Measurements from ENCODE around the gene SLC48A1. TPM values are rescaled to one million over a fixed set of nuclear protein-coding genes. Genes with fewer than 3 reads are reported as not detected.
A peak's percentile ranks its signal among the peaks of the same experiment; 100 is the strongest.

SLC48A1 gene
- total RNA-seq, 3 donors from 2014 or later (not counting 1 experiment from before 2014, with no cell fraction given) = 2.0 to 4.4 (median 3.4) TPM

DNA sequence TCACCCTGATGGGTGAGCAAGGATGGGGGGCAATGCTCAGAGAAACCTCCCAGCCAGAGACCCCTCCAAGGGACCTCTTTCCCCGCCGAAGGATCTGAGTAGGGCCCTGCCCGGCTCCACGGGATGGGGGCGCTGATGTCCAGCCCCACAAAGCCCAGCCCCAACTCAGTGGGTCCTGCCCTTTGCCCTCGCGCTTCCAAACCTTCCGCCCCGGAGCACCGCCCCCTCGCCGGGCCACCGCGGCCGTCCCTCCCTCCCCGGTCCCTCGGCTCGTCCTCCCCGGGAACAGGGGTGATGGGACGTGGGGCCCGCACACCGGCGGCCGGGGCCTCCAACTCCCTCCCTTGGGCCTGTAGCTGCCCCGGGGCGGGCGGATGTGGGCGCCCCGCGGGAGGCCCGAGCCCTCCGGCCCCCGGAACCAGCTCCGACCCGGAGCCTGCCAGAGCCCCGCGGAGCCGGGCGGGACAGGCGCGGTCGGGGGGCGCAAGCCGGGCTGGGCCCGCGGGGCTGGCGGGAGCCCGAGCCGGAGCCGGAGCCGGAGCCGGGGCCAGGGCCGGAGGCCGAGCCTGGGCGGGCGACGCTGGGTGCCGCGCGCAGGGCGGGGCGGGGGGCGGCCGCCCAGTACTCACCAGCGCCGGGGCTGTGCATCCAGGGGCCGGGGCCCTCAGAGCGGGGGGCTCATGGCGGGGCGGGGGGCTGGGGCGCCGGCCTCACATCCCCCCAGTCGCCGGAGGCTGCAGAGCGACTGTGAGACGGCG is 46.3 kb downstream of the SLC48A1 start:
- Histone ChIP-seq H3K27ac (ENCODE audit: low read length) (peak overlapping the region; percentile 86), H3K4me1 (ENCODE audit: control insufficient read depth, insufficient read depth, low read length) (peaks cover 68% of the 10 kb centered on the region), H3K9me3 (ENCODE audit: control insufficient read depth, insufficient read depth, low read length) (no peaks in the 10 kb centered on the region), H3K36me3 (ENCODE audit: control insufficient read depth, insufficient read depth, low read length) (peaks cover 2% of the 10 kb centered on the region), H3K4me3 (ENCODE audit: low read length) (peak overlapping the region; percentile 77), H3K27me3 (ENCODE audit: control insufficient read depth, insufficient read depth, low read length) (no peaks in the 10 kb centered on the region)
- ATAC-seq (peak; percentile 33 to 49 (median 47)), DNase-seq (peak; percentile 57 to 59)
- Mint-ChIP-seq H3K27me3 (ENCODE audit: low read depth in 2 of 2) (no peaks in the 10 kb centered on the region), H3K4me1 (peaks cover 52 to 57% of the 10 kb centered on the region in 2 donors), H3K4me3 (peak overlapping the region; percentile 97), H3K36me3 (no peaks in the 10 kb centered on the region), H3K9me3 (no peaks in the 10 kb centered on the region), H3K27ac (peak overlapping the region; percentile 91 to 92)
- TF ChIP-seq, protein P1, sequence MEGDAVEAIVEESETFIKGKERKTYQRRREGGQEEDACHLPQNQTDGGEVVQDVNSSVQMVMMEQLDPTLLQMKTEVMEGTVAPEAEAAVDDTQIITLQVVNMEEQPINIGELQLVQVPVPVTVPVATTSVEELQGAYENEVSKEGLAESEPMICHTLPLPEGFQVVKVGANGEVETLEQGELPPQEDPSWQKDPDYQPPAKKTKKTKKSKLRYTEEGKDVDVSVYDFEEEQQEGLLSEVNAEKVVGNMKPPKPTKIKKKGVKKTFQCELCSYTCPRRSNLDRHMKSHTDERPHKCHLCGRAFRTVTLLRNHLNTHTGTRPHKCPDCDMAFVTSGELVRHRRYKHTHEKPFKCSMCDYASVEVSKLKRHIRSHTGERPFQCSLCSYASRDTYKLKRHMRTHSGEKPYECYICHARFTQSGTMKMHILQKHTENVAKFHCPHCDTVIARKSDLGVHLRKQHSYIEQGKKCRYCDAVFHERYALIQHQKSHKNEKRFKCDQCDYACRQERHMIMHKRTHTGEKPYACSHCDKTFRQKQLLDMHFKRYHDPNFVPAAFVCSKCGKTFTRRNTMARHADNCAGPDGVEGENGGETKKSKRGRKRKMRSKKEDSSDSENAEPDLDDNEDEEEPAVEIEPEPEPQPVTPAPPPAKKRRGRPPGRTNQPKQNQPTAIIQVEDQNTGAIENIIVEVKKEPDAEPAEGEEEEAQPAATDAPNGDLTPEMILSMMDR (IDR thresholded peaks at IDR 0.05) = no peak
- intact Hi-C loops (cut with micrococcal nuclease) = loop anchor here (2.0 to 10.0 kb wide), 3 partner anchors 17 to 605 kb away; no protein-coding TSS in a partner anchor
- WGBS (ENCODE audit: insufficient coverage) = under 1% methylated on average over 77 of the region's 77 CpGs

DNA sequence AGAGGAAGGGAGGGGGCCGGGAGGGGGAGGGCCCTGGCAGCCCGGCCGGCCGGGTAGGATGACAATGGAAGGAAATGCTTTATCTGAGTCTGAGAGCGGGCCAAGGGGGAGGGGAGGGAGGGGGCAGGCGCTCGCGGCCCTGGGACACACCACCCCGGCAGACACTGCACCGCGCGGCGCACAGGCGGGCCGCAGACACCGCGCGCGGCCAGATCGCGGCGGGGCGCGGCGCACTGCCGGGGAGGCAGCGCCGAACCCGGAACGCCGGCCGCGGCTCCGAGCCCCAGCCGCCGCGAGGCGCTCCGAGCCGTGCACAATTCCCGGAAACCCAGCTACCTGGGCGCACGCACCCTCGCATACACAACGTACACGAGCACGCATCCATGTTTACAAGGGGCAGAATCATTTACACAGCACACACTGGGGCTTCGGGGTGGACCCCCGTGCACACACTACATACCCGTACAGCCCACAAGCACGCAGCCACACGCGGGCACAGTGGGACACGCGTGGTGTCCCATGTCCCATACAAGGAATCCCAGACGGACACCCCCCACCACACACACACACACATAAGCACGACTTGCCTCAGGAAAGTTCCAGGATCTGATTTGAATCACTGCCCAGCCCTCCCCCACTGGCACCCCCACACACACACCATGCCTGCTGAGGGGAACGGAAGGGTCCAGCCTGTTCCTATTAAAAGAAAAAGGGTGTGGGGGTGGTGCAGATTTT is 47.0 kb downstream of the SLC48A1 start, which contains the start of gene HDAC7:
TSS of gene HDAC7 (minus strand) at position 8 of the 735 bp plus-strand sequence. CDS start 118 bp downstream, outside the sequence.
- WGBS (ENCODE audit: insufficient coverage) = under 1% methylated on average over 57 of the region's 58 CpGs
- ATAC-seq = peak; percentile 55 to 76 (median 69)
- peaks cover 52 to 57% of the 10 kb centered on the region in 2 donors for H3K4me1 Mint-ChIP-seq

DNA sequence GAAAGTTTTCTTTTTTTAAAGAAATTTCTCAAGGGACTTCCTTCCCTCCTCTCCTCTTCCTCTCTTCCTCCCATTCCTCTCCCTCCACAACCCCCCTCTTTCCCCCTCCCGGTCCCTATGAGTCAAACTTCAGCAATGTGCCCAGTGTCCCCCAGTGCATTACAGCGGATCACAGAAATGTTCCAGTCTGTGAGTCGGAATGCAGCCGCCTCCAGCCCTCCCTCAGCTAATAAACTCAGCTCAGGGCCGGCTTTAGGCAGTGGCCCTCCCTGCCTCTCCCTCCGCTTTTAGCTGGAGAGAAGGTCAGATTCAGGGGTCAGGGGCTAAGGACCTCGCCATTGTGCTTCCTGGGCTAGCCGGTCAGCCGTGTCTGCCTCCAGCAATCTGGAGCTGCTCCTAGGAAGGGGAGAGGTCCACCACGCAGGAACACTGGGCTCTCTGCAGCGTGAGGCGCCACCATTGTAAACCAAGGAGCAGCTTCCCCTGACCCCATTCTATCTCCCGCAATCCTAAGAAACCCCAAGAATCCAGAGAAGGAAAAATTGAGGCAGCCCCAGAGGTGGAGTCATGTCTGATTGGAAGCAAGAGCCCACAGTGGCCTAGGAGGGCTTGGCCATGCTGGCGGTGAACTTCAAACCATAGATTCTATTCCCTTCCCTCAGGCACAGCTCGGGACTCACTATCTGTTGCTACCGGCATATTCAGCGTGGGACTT is 47.8 kb downstream of the SLC48A1 start:
- WGBS (ENCODE audit: insufficient coverage) = 81% methylated on average over 17 of the region's 17 CpGs
- Mint-ChIP-seq H3K27ac (peak overlapping the region; percentile 80 to 86), H3K27me3 (ENCODE audit: low read depth in 2 of 2) (no peaks in the 10 kb centered on the region), H3K9me3 (no peaks in the 10 kb centered on the region), H3K4me1 (peaks cover 50 to 54% of the 10 kb centered on the region in 2 donors), H3K36me3 (no peaks in the 10 kb centered on the region), H3K4me3 (peak overlapping the region; percentile 87)
- TF ChIP-seq, protein P1 (IDR thresholded peaks at IDR 0.05) = no peak
- Histone ChIP-seq H3K36me3 (ENCODE audit: control insufficient read depth, insufficient read depth, low read length) (peaks cover 1% of the 10 kb centered on the region), H3K27ac (ENCODE audit: low read length) (peak overlapping the region; percentile 74), H3K4me3 (ENCODE audit: low read length) (peak overlapping the region; percentile 43), H3K27me3 (ENCODE audit: control insufficient read depth, insufficient read depth, low read length) (no peaks in the 10 kb centered on the region), H3K4me1 (ENCODE audit: control insufficient read depth, insufficient read depth, low read length) (peaks cover 67% of the 10 kb centered on the region), H3K9me3 (ENCODE audit: control insufficient read depth, insufficient read depth, low read length) (no peaks in the 10 kb centered on the region)
- intact Hi-C loops (cut with micrococcal nuclease) = no loop called here
- DNase-seq = no peak
- ATAC-seq = no peak

More for the DNA sequence above, 47.0 kb downstream of the SLC48A1 start, which contains the start of gene HDAC7:
- Mint-ChIP-seq H3K27me3 (ENCODE audit: low read depth in 2 of 2) (no peaks in the 10 kb centered on the region), H3K36me3 (no peaks in the 10 kb centered on the region), H3K9me3 (no peaks in the 10 kb centered on the region), H3K27ac (peak within 1 kb of the TSS; percentile 91 to 92), H3K4me3 (peak within 1 kb of the TSS; percentile 97)
- peak; percentile 51 to 84 for DNase-seq
- TF ChIP-seq, protein P1 (IDR thresholded peaks at IDR 0.05) = no peak
- Histone ChIP-seq H3K9me3 (ENCODE audit: control insufficient read depth, insufficient read depth, low read length) (no peaks in the 10 kb centered on the region), H3K27ac (ENCODE audit: low read length) (peak within 1 kb of the TSS; percentile 86), H3K27me3 (ENCODE audit: control insufficient read depth, insufficient read depth, low read length) (no peaks in the 10 kb centered on the region), H3K4me3 (ENCODE audit: low read length) (peak within 1 kb of the TSS; percentile 77), H3K36me3 (ENCODE audit: control insufficient read depth, insufficient read depth, low read length) (peaks cover 1% of the 10 kb centered on the region), H3K4me1 (ENCODE audit: control insufficient read depth, insufficient read depth, low read length) (peaks cover 67% of the 10 kb centered on the region)
- intact Hi-C loops (cut with micrococcal nuclease) = loop anchor here (2.0 to 10.0 kb wide), 3 partner anchors 17 to 605 kb away; no protein-coding TSS in a partner anchor
